IMR-90 (cell line): Measurements from ENCODE around the gene NPPB. TPM values are rescaled to one million over a fixed set of nuclear protein-coding genes. Genes with fewer than 3 reads are reported as not detected.

Experiments used
- ATAC-seq: fragments of 200-7000 bp; cut with Tn5 transposase; 2 replicates; pipeline ENCODE4 v1.9.1; 2020; ENCODE audit warnings: low read depth, mild to moderate bottlenecking, moderate library complexity
- BruUV-seq: library from RNA; stranded (reverse); fragments of 400-500 nt; replicated peaks from 2 replicates; lab custom pipeline; 2021; lab: Mats Ljungman, UMichigan
- CTCF ChIA-PET: fragments of 300-600 bp; formaldehyde crosslinking; extraction: SDS; loops from one replicate; lab custom pipeline; 2021; ENCODE audit warnings: antibody characterized with exemption; lab: Yijun Ruan, JAX
- POLR2A ChIA-PET: fragments of 300-600 bp; sonication (Branson Sonifier 250); formaldehyde crosslinking; loops from one replicate; lab custom pipeline; 2022; ENCODE audit warnings: antibody characterized with exemption; ENCODE audit not compliant: unreplicated experiment; lab: Charles Lee
- DNase-seq: peaks from one replicate; pipeline ENCODE4 v3.0.0; 2013
- H2AFZ ChIP-seq: replicated peaks from 2 replicates; pipeline ENCODE3; 2013; ENCODE audit warnings: low read length, mild to moderate bottlenecking; ENCODE audit not compliant: poor library complexity
- H2AK5ac ChIP-seq: 2 replicates; pipeline ENCODE4 v1.6.1; 2013; ENCODE audit warnings: low read depth, low read length, inconsistent platforms
- H2AK9ac ChIP-seq: replicated peaks from 2 replicates; pipeline ENCODE3; 2013; ENCODE audit warnings: mild to moderate bottlenecking, low read depth, low read length, moderate library complexity; ENCODE audit not compliant: poor library complexity
- H2BK120ac ChIP-seq: 2 replicates; pipeline ENCODE4 v1.6.1; 2013; ENCODE audit warnings: low read depth, low read length, inconsistent platforms
- H2BK15ac ChIP-seq: 3 replicates; pipeline ENCODE4 v1.6.1; 2013; ENCODE audit warnings: low read depth, low read length, inconsistent platforms
- H2BK20ac ChIP-seq: 2 replicates; pipeline ENCODE4 v1.6.1; 2013; ENCODE audit warnings: low read depth, mild to moderate bottlenecking, inconsistent platforms, low read length, moderate library complexity
- H2BK5ac ChIP-seq: 2 replicates; pipeline ENCODE4 v1.6.1; 2013; ENCODE audit warnings: mild to moderate bottlenecking, low read depth, low read length, inconsistent platforms; ENCODE audit not compliant: poor library complexity, severe bottlenecking
- H3K14ac ChIP-seq: replicated peaks from 2 replicates; pipeline ENCODE4 v1.6.1; 2013; ENCODE audit warnings: low read depth, low read length, inconsistent platforms
- H3K18ac ChIP-seq: 2 replicates; pipeline ENCODE4 v1.6.1; 2013; ENCODE audit warnings: low read depth, low read length, control low read depth
- H3K23ac ChIP-seq: 2 replicates; pipeline ENCODE4 v1.6.1; 2013; ENCODE audit warnings: low read depth, low read length, inconsistent platforms
- H3K27ac ChIP-seq: 2 replicates; pipeline ENCODE4 v1.5.1; 2013; ENCODE audit warnings: mild to moderate bottlenecking, control low read depth, low read length; ENCODE audit not compliant: insufficient read depth
- H3K27me3 ChIP-seq: 2 replicates; pipeline ENCODE4 v1.6.1; 2013; ENCODE audit warnings: low read length; ENCODE audit not compliant: control insufficient read depth, insufficient read depth
- H3K36me3 ChIP-seq: 2 replicates; pipeline ENCODE4 v1.6.1; 2013; ENCODE audit warnings: low read length, mixed read lengths; ENCODE audit not compliant: control insufficient read depth, insufficient read depth
- H3K4ac ChIP-seq: 2 replicates; pipeline ENCODE4 v1.6.1; 2013; ENCODE audit warnings: low read depth, low read length, inconsistent platforms
- H3K4me1 ChIP-seq: 2 replicates; pipeline ENCODE4 v1.6.1; 2013; ENCODE audit warnings: low read length, mixed read lengths; ENCODE audit not compliant: control insufficient read depth, insufficient read depth
- H3K4me2 ChIP-seq: 2 replicates; pipeline ENCODE4 v1.6.1; 2013; ENCODE audit warnings: low read depth, mild to moderate bottlenecking, control low read depth, low read length, moderate library complexity
- H3K4me3 ChIP-seq: 2 replicates; pipeline ENCODE4 v1.5.1; 2013; ENCODE audit warnings: low read depth, mild to moderate bottlenecking, control low read depth, low read length, moderate library complexity; ENCODE audit not compliant: insufficient read depth
- H3K56ac ChIP-seq: 2 replicates; pipeline ENCODE4 v1.6.1; 2013; ENCODE audit warnings: low read length, inconsistent platforms; ENCODE audit not compliant: insufficient read depth; ENCODE audit errors: extremely low read depth
- H3K79me1 ChIP-seq, 2 experiments: 2 replicates each; pipeline ENCODE4 v1.6.1; 2013; ENCODE audit warnings: low read length in 2 of 2, inconsistent platforms in 1 of 2, low read depth in 1 of 2
- H3K9ac ChIP-seq: 2 replicates; pipeline ENCODE4 v1.6.1; 2013; ENCODE audit warnings: low read depth, low read length, control low read depth
- H3K9me1 ChIP-seq: 2 replicates; pipeline ENCODE4 v1.6.1; 2013; ENCODE audit warnings: low read length, inconsistent platforms; ENCODE audit not compliant: insufficient read depth
- H3K9me3 ChIP-seq: 2 replicates; pipeline ENCODE4 v1.6.1; 2013; ENCODE audit warnings: low read length; ENCODE audit not compliant: control insufficient read depth, insufficient read depth
- H4K20me1 ChIP-seq: 2 replicates; pipeline ENCODE4 v1.6.1; 2013; ENCODE audit warnings: low read length, inconsistent platforms; ENCODE audit not compliant: insufficient read depth
- H4K5ac ChIP-seq: 2 replicates; pipeline ENCODE4 v1.6.1; 2013; ENCODE audit warnings: mild to moderate bottlenecking, low read depth, low read length, control low read depth
- H4K8ac ChIP-seq, 2 experiments: 2 replicates each; pipeline ENCODE4 v1.6.1; 2013; ENCODE audit warnings: low read depth in 2 of 2, low read length in 2 of 2, control low read depth in 1 of 2, inconsistent platforms in 1 of 2
- H4K91ac ChIP-seq: 2 replicates; pipeline ENCODE4 v1.6.1; 2013; ENCODE audit warnings: low read depth, low read length, inconsistent platforms; ENCODE audit not compliant: insufficient read depth
- MAZ ChIP-seq: IDR thresholded peaks from 2 replicates; pipeline ENCODE4 v1.6.1; 2012; ENCODE audit warnings: low read depth, mild to moderate bottlenecking, low read length, improper control_type of control experiment, moderate library complexity, borderline replicate concordance
- MXI1 ChIP-seq: IDR thresholded peaks from 2 replicates; pipeline ENCODE4 v1.6.1; 2012; ENCODE audit warnings: low read depth, mild to moderate bottlenecking, low read length, moderate library complexity, borderline replicate concordance
- RFX5 ChIP-seq: IDR thresholded peaks from 2 replicates; pipeline ENCODE4 v1.8.0; 2012; ENCODE audit warnings: low read depth, mild to moderate bottlenecking, low read length, moderate library complexity
- USF2 ChIP-seq: fragments of 150-350 bp; IDR thresholded peaks from 2 replicates; pipeline ENCODE4 v1.6.1; 2017; ENCODE audit warnings: mild to moderate bottlenecking, antibody characterized with exemption, low read length, low read depth
- WGBS, 2 experiments: methylation state at CpG; one replicate each; pipeline versions ENCODE4 v1.1.5 to v1.1.7; 2013; ENCODE audit warnings: missing lambda C conversion rate in 2 of 2; ENCODE audit not compliant: insufficient read length in 1 of 2; ENCODE audit errors: extremely low coverage in 2 of 2; 5-methylcytosine and 5-hydroxymethylcytosine counted together
- dilution Hi-C: fragments of 300-500 bp; cut with HindIII; formaldehyde crosslinking; loops from one replicate; pipeline ENCODE4 v1.14.3; 2018; ENCODE audit warnings: low sequenced_read_pairs; ENCODE audit not compliant: unreplicated experiment
- in situ Hi-C: fragments of 300-500 bp; cut with MboI; formaldehyde crosslinking; loops from 3 replicates; pipeline ENCODE4 v1.14.3; 2019; ENCODE audit warnings: low sequenced_read_pairs, inconsistent platforms, mixed read lengths
- intact Hi-C: fragments of 100-400 bp; cut with micrococcal nuclease; formaldehyde crosslinking; loops from 2 replicates; pipeline ENCODE4 v1.10.0; 2022
- polyA plus RNA-seq, 3 experiments: library from polyadenylated mRNA; depleted of rRNA; stranded (reverse); fragments of >200 nt; gene quantifications; 2 replicates each; pipeline ENCODE4 v1.2.3, GENCODE V29; 2012; ENCODE audit warnings: low replicate concordance in 1 of 3
- total RNA-seq: library from RNA; depleted of rRNA; stranded (reverse); fragments of >200 nt; gene quantifications from 2 replicates; pipeline ENCODE4 v1.2.3, GENCODE V29; 2012

Gene NPPB
- total and polyA plus RNA-seq, 2 of the 4 experiments (the other 2 are of a cell fraction), result not detected

GRCh38 chr1:11848373-11848700, 10.4 kb downstream of the NPPB start:
- in situ Hi-C loops, result no loop called here
- POLR2A ChIA-PET, result no interaction called here

More at GRCh38 chr1:11848373-11848700, 10.4 kb downstream of the NPPB start:
- no peak overlapping the region for H3K9ac ChIP-seq
- TF ChIP-seq MXI1, result no peak
- 0 out of 2 replicates have a peak, but pooled peaks have one; percentile 10 for TF ChIP-seq MAZ
- no peak for TF ChIP-seq USF2
- TF ChIP-seq RFX5, result no peak
- H3K4me3 ChIP-seq, result no peak overlapping the region
- H3K27ac ChIP-seq, result no peak overlapping the region
- no peak overlapping the region for H2BK20ac ChIP-seq
- no peak overlapping the region for H2AFZ ChIP-seq
- dilution Hi-C loops (no loop called here), intact Hi-C loops (no loop called here)
- H2AK9ac ChIP-seq, result peak overlapping the region; percentile 68
- peaks cover 11% of the 10 kb centered on the region; the same call in 1 of the 2 replicates for H4K20me1 ChIP-seq
- H2BK15ac ChIP-seq, result no peak overlapping the region
- no peak overlapping the region for H3K56ac ChIP-seq
- peaks cover 2% of the 10 kb centered on the region; the same call in 1 of the 2 replicates for H3K4me1 ChIP-seq
- no peak overlapping the region for H4K91ac ChIP-seq
- H3K79me1 ChIP-seq, result no peaks in the 10 kb centered on the region
- no peaks in the 10 kb centered on the region for H3K9me3 ChIP-seq
- H3K27me3 ChIP-seq, result peaks cover 8% of the 10 kb centered on the region
- no peak for ATAC-seq
- H3K4ac ChIP-seq, result no peak overlapping the region
- H2BK120ac ChIP-seq, result no peak overlapping the region
- WGBS, 2 experiments, result 8% methylated on average over 2 of the region's 9 CpGs; no CpG with 5 or more reads in 1 of the 2 experiments
- H2BK5ac ChIP-seq, result no peak overlapping the region
- BruUV-seq, result no TSS peak
- 0 out of 2 replicates have a peak, but pooled peaks cover 8% of the 10 kb centered on the region for H3K9me1 ChIP-seq
- no peak overlapping the region for H4K8ac ChIP-seq
- no peak overlapping the region for H3K23ac ChIP-seq
- CTCF ChIA-PET, result interaction anchor here (1.5 kb wide), 1 partner anchor 10 kb away, joined by 11 read pairs; no protein-coding TSS in a partner anchor
- no peak overlapping the region for H3K18ac ChIP-seq
- H4K5ac ChIP-seq, result no peak overlapping the region
- H3K4me2 ChIP-seq, result no peak overlapping the region
- H3K14ac ChIP-seq, result no peak overlapping the region
- peaks cover 20% of the 10 kb centered on the region for H3K36me3 ChIP-seq
- H2AK5ac ChIP-seq, result no peak overlapping the region
- no peak for DNase-seq
